Spleen (tissue), 11 donors: Measurements from ENCODE around the gene MED13L. TPM values are rescaled to one million over a fixed set of nuclear protein-coding genes. Genes with fewer than 3 reads are reported as not detected.

Experiments
- DNase-seq: peaks from one replicate; pipeline ENCODE4 v3.0.0-alpha.2; 2020
- H3K27ac ChIP-seq, 8 donors: fragments of 200-600 bp; sonication (generic) in 7 of 8; 1 replicate in 4 of 8; 2 replicates in 4 of 8; pipeline versions ENCODE4 v1.5.0 to v1.8.0; 2016 to 2021; ENCODE audit warnings: inconsistent platforms in 4 of 8, mild to moderate bottlenecking in 4 of 8, moderate library complexity in 1 of 8
- H3K27me3 ChIP-seq, 7 donors: fragments of 200-600 bp; sonication (generic) in 6 of 7; replicated peaks in 1 of 7; 1 replicate in 4 of 7; 2 replicates in 3 of 7; pipeline versions ENCODE4 v1.5.0 to v1.8.0; 2016 to 2021; ENCODE audit warnings: inconsistent platforms in 3 of 7, mild to moderate bottlenecking in 1 of 7
- H3K36me3 ChIP-seq, 6 donors: fragments of 200-600 bp; sonication (generic) in 5 of 6; 1 replicate in 4 of 6; 2 replicates in 2 of 6; pipeline versions ENCODE4 v1.5.0 to v1.8.0; 2016 to 2021; ENCODE audit warnings: inconsistent platforms in 2 of 6
- H3K4me1 ChIP-seq, 6 donors: fragments of 200-600 bp; sonication (generic) in 5 of 6; 1 replicate in 3 of 6; 2 replicates in 3 of 6; pipeline versions ENCODE4 v1.5.0 to v1.8.0; 2016 to 2021; ENCODE audit warnings: inconsistent platforms in 3 of 6
- H3K4me3 ChIP-seq, 8 donors: fragments of 200-600 bp; sonication (generic) in 7 of 8; 1 replicate in 4 of 8; 2 replicates in 4 of 8; pipeline versions ENCODE4 v1.5.0 to v1.8.0; 2016 to 2021; ENCODE audit warnings: inconsistent platforms in 4 of 8, mild to moderate bottlenecking in 4 of 8, moderate library complexity in 2 of 8
- H3K9me3 ChIP-seq, 8 donors: fragments of 200-600 bp; sonication (generic) in 7 of 8; 1 replicate in 4 of 8; 2 replicates in 4 of 8; pipeline versions ENCODE4 v1.5.0 to v1.8.0; 2016 to 2021; ENCODE audit warnings: inconsistent platforms in 4 of 8
- POLR2A ChIP-seq, 3 donors: fragments of 450-650 bp; IDR thresholded peaks; one replicate each; pipeline ENCODE4 v1.5.1; 2017; ENCODE audit warnings: antibody characterized with exemption in 3 of 3, mild to moderate bottlenecking in 1 of 3
- POLR2AphosphoS5 ChIP-seq, 3 donors: sonication (generic); formaldehyde crosslinking; IDR thresholded peaks; one replicate each; pipeline ENCODE4 v1.5.1; 2017; ENCODE audit warnings: antibody characterized with exemption in 3 of 3
- WGBS, 5 donors: extraction: QIAGEN DNeasy Blood & Tissue Kit in 3 of 5; methylation state at CpG; one replicate each; pipeline versions ENCODE4 v1.1.5 to v1.1.7; 2013 to 2018; 5-methylcytosine and 5-hydroxymethylcytosine counted together
- intact Hi-C: fragments of 100-400 bp; cut with DNase I; formaldehyde crosslinking; loops from one replicate; pipeline ENCODE4 v1.15.0; 2023; ENCODE audit warnings: low total_unique reads
- polyA plus RNA-seq, 3 donors: library from polyadenylated mRNA; stranded (reverse); fragments of 200-250 nt; gene quantifications; one replicate each; pipeline ENCODE4 v1.2.1, GENCODE V29; 2013
- total RNA-seq, 7 donors: library from RNA; depleted of rRNA in 3 of 7; stranded (reverse); fragments of >200 nt in 3 of 7; fragmentation: NEBNext Ultra II Directional in 4 of 7; extraction: Animal tissue kit (Norgen Biotek cat#: 25700) in 4 of 7; gene quantifications; one replicate each; pipeline versions ENCODE4 v1.1.0 to v1.2.1, GENCODE V29; 2016 to 2021
- TF ChIP-seq, protein P1 (sequence below), 11 experiments: fragments of 200-600 bp in 7 of 11; fragments of 450-650 bp in 4 of 11; sonication (generic) in 4 of 11; IDR thresholded peaks in 8 of 11; conservative IDR thresholded peaks in 3 of 11; 1 replicate in 7 of 11; 2 replicates in 4 of 11; pipeline versions ENCODE4 v1.4.0 to v1.8.0; 2016 to 2021; ENCODE audit warnings: antibody characterized with exemption in 11 of 11, inconsistent platforms in 4 of 11, mild to moderate bottlenecking in 1 of 11
- donor health status: healthy with polysubstance abuse.
- donor health status: DM: no; HTN: no; CAD: no; lungs with moderate emphysema.
- donor health status: DM: no; HTN: no; CAD: no.
- donor health status: Bipolar disorder and iron deficiency.
- donor health status: healthy.
- donor health status: DM: no; HTN: no; CAD: no.
- donor health status: DM: yes; HTN: yes; CAD: no.

The MED13L gene
- total and polyA plus RNA-seq, 10 donors, result 13.4 to 255 (median 185) TPM

DNA sequence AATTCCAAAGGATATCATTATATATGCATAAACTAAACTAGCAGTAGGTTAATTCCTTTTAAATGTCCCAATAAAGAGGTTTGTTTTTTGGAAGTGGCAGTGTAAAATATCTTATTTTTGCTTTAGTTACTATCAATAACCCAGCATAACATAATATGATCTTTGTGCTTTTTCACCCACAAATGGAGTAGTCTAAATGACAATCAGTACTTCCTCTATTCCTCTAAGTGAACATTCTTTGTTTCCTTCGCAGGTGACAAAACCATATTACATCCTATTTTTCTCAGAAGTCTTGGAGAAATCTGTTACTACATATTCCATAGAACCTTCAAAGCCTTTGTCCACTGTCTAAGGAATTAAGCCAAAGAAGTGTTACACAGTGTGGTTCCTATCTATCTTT is 62.5 kb downstream of the MED13L start:
- TF ChIP-seq POLR2AphosphoS5 (IDR thresholded peaks at IDR 0.05) (no peak), POLR2A (IDR thresholded peaks at IDR 0.05) (no peak)
- TF ChIP-seq, protein P1, sequence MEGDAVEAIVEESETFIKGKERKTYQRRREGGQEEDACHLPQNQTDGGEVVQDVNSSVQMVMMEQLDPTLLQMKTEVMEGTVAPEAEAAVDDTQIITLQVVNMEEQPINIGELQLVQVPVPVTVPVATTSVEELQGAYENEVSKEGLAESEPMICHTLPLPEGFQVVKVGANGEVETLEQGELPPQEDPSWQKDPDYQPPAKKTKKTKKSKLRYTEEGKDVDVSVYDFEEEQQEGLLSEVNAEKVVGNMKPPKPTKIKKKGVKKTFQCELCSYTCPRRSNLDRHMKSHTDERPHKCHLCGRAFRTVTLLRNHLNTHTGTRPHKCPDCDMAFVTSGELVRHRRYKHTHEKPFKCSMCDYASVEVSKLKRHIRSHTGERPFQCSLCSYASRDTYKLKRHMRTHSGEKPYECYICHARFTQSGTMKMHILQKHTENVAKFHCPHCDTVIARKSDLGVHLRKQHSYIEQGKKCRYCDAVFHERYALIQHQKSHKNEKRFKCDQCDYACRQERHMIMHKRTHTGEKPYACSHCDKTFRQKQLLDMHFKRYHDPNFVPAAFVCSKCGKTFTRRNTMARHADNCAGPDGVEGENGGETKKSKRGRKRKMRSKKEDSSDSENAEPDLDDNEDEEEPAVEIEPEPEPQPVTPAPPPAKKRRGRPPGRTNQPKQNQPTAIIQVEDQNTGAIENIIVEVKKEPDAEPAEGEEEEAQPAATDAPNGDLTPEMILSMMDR (IDR thresholded peaks at IDR 0.05 in 8 of 11, conservative IDR thresholded peaks at IDR 0.05 in 3 of 11), result no peak
- DNase-seq, result no peak
- Histone ChIP-seq H3K27ac (no peak overlapping the region), H3K9me3 (no peaks in the 10 kb centered on the region), H3K27me3 (no peaks in the 10 kb centered on the region), H3K36me3 (no peaks in the 10 kb centered on the region), H3K4me1 (peaks cover 13 to 100% (median 72%) of the 10 kb centered on the region in 6 donors), H3K4me3 (no peak overlapping the region)
- intact Hi-C loops, result no loop called here
- 34 to 49% (median 45%) methylated on average over 1 of the region's 1 CpG for WGBS, 5 donors

DNA sequence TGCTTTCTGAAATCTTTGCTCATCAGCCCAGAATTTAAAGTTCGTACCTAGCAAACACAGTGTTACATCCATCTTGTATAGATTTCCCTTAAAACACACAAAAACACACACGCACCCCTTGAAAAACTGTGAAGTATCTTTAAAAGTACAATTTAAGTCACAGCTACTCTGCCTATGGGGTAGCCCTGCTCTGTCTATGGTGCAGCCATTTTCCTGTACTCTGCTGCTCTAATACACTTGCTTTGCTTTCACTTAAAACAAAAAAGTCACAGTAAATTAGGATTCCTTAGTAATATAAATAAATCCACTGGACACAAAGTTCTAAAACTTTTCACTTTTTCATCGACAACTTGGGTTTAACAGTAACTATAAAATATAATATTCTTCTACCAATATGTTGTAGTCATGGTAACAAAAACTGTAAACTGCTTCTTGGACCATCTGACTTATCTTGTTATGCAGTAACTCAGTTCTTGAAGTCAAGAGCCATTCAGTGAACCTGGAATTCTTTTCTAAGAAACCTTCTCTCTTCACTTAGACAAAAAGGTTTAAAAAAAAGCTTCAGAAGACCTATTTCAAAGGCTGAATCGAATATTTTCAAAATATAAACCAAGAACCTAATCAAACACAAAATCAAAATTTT is 63.5 kb downstream of the MED13L start:
- no peaks in the 10 kb centered on the region for H3K9me3 ChIP-seq
- H3K27ac ChIP-seq, result no peak overlapping the region
- 89 to 96% (median 94%) methylated on average over 4 of the region's 4 CpGs for WGBS, 5 donors
- H3K27me3 ChIP-seq, result no peaks in the 10 kb centered on the region
- DNase-seq, result no peak
- H3K4me1 ChIP-seq, result peaks cover 13 to 100% (median 77%) of the 10 kb centered on the region in 6 donors
- H3K36me3 ChIP-seq, result no peaks in the 10 kb centered on the region
- intact Hi-C loops, result no loop called here
- no peak overlapping the region for H3K4me3 ChIP-seq
- TF ChIP-seq, protein P1 (IDR thresholded peaks at IDR 0.05 in 8 of 11, conservative IDR thresholded peaks at IDR 0.05 in 3 of 11), result no peak

DNA sequence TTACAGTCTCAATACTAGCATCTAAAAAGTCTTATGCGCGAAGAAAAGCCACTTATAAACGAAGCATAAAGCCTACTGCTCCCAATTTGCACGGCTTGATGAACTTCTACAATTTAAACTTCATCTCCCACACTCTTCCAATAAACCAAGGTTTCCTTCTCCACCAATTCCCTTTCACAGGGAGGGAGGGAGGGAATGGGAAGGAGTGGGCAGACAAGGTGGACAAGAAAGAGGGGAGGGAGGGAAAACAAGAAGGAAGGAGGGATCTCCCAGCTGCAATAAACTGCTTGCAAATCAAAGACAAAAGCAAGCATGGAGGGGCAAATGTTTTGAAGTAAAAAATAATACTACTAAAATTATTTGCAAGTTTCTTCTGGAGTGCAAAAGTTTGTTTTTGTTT is 64.5 kb downstream of the MED13L start:
- TF ChIP-seq, protein P1 (IDR thresholded peaks at IDR 0.05 in 8 of 11, conservative IDR thresholded peaks at IDR 0.05 in 3 of 11), result no peak
- TF ChIP-seq POLR2A (IDR thresholded peaks at IDR 0.05), result no peak
- no peak for TF ChIP-seq POLR2AphosphoS5 (IDR thresholded peaks at IDR 0.05)
- no peaks in the 10 kb centered on the region for H3K27me3 ChIP-seq
- peaks cover 11 to 100% (median 70%) of the 10 kb centered on the region in 6 donors for H3K4me1 ChIP-seq
- no peak overlapping the region for H3K4me3 ChIP-seq
- no peaks in the 10 kb centered on the region for H3K9me3 ChIP-seq
- H3K27ac ChIP-seq, result no peak overlapping the region
- DNase-seq, result no peak
- 82 to 91% (median 89%) methylated on average over 4 of the region's 4 CpGs for WGBS, 5 donors
- intact Hi-C loops, result no loop called here
- no peaks in the 10 kb centered on the region for H3K36me3 ChIP-seq

DNA sequence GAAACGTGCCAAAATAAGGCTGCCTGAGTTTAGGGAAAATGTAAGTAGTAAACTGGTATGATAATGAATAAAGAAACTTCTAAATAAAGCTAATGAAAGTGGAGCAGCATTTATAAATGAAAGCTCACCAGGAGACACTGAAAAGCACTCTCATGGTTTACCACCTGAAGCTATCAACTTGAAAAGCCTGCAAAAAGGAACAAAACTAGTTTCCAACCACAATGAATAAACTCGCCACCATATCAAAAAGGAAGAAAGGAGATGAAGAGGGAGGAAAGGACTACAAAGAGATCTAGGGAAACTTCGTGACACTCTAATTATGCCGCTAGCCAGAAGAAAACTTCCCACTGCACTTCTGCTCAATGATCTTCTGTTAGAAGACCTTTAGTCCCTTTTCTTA is 66.7 kb downstream of the MED13L start:
- no peak overlapping the region for H3K4me3 ChIP-seq
- no peaks in the 10 kb centered on the region for H3K36me3 ChIP-seq
- TF ChIP-seq POLR2AphosphoS5 (IDR thresholded peaks at IDR 0.05) (no peak), POLR2A (IDR thresholded peaks at IDR 0.05) (no peak)
- TF ChIP-seq, protein P1 (IDR thresholded peaks at IDR 0.05 in 8 of 11, conservative IDR thresholded peaks at IDR 0.05 in 3 of 11), result no peak
- H3K4me1 ChIP-seq, result peaks cover 4 to 99% (median 57%) of the 10 kb centered on the region in 6 donors
- H3K27ac ChIP-seq, result no peak overlapping the region
- intact Hi-C loops, result no loop called here
- no peaks in the 10 kb centered on the region for H3K27me3 ChIP-seq
- H3K9me3 ChIP-seq, result no peaks in the 10 kb centered on the region
- no peak for DNase-seq
- WGBS, 5 donors, result 57 to 64% (median 62%) methylated on average over 4 of the region's 4 CpGs
